ENCODE results near the gene ERICH4.
"Not testable (repeated sequence)": the region's sequence is repeated elsewhere in the genome, so short reads cannot be mapped to it uniquely, and the experiment has no call there.

Gene ERICH4

GRCh38 chr19:41452584-41453275 lies 9.8 kb downstream of the ERICH4 start:
- H3K4me3 ChIP-seq (ENCODE audit: low read depth, low read length), result no peak overlapping the region
- no peak for TF ChIP-seq CTCF (IDR thresholded peaks at IDR 0.05; ENCODE audit: low read depth, low read length, missing control alignments)
- in situ Hi-C loops (cut with HindIII; ENCODE audit: low sequenced_read_pairs), result no loop called here

GRCh38 chr19:41455936-41456335 lies 13.0 kb downstream of the ERICH4 start:
- TF ChIP-seq CTCF (IDR thresholded peaks at IDR 0.05; ENCODE audit: low read depth, low read length, missing control alignments), result no peak
- no peak overlapping the region for H3K4me3 ChIP-seq (ENCODE audit: low read depth, low read length)
- DNase-seq (ENCODE audit: low read depth), result no peak
- in situ Hi-C loops (cut with HindIII; ENCODE audit: low sequenced_read_pairs), result no loop called here

More at GRCh38 chr19:41452584-41453275, 9.8 kb downstream of the ERICH4 start:
- DNase-seq (ENCODE audit: low read depth), result no peak

GRCh38 chr19:41456342-41456918 lies 13.5 kb downstream of the ERICH4 start:
- in situ Hi-C loops (cut with HindIII; ENCODE audit: low sequenced_read_pairs), result no loop called here
- TF ChIP-seq CTCF (IDR thresholded peaks at IDR 0.05; ENCODE audit: low read depth, low read length, missing control alignments), result no peak
- no peak overlapping the region for H3K4me3 ChIP-seq (ENCODE audit: low read depth, low read length)
- DNase-seq (ENCODE audit: low read depth), result no peak

GRCh38 chr19:41457241-41457640 lies 14.3 kb downstream of the ERICH4 start:
- no peak for DNase-seq (ENCODE audit: low read depth)

GRCh38 chr19:41462497-41462896 lies 19.5 kb downstream of the ERICH4 start:
- TF ChIP-seq CTCF (IDR thresholded peaks at IDR 0.05; ENCODE audit: low read depth, low read length, missing control alignments), result no peak
- in situ Hi-C loops (cut with HindIII; ENCODE audit: low sequenced_read_pairs), result no loop called here
- no peak for DNase-seq (ENCODE audit: low read depth)

More at GRCh38 chr19:41457241-41457640, 14.3 kb downstream of the ERICH4 start:
- in situ Hi-C loops (cut with HindIII; ENCODE audit: low sequenced_read_pairs), result no loop called here
- H3K4me3 ChIP-seq (ENCODE audit: low read depth, low read length), result no peak overlapping the region
- TF ChIP-seq CTCF (IDR thresholded peaks at IDR 0.05; ENCODE audit: low read depth, low read length, missing control alignments), result no peak

GRCh38 chr19:41463257-41464256 lies 20.6 kb downstream of the ERICH4 start:
- DNase-seq (ENCODE audit: low read depth); in situ Hi-C loops (cut with HindIII; ENCODE audit: low sequenced_read_pairs); H3K4me3 ChIP-seq (ENCODE audit: low read depth, low read length): not testable (repeated sequence)

More at GRCh38 chr19:41462497-41462896, 19.5 kb downstream of the ERICH4 start:
- no peak overlapping the region for H3K4me3 ChIP-seq (ENCODE audit: low read depth, low read length)
